ENCODE data around the gene ANO6.
"Not testable (repeated sequence)": the region's sequence is repeated elsewhere in the genome, so short reads cannot be mapped to it uniquely, and the experiment has no call there.

ANO6 gene

GRCh38 chr12:45214071-45214470, 1.8 kb upstream of the ANO6 start:
- DNase-seq, result no peak

- no peak for DNase-seq
These were observed 1.0 kb upstream of the ANO6 start for GRCh38 chr12:45214749-45215418.

GRCh38 chr12:45216230-45216982, 511 bp downstream of the ANO6 start:
- no peak for DNase-seq

- no peak for DNase-seq
These were observed 1.1 kb downstream of the ANO6 start for GRCh38 chr12:45216983-45217485.

- no peak for DNase-seq
These were observed 2.0 kb downstream of the ANO6 start for GRCh38 chr12:45217846-45218245.

- DNase-seq, result no peak
These were observed 3.7 kb downstream of the ANO6 start for GRCh38 chr12:45219621-45220020.

- no peak for DNase-seq
These were observed 4.6 kb downstream of the ANO6 start for GRCh38 chr12:45220363-45220931.

- no peak for DNase-seq
These were observed 5.1 kb downstream of the ANO6 start for GRCh38 chr12:45220969-45221368.

GRCh38 chr12:45223868-45224267, 8.0 kb downstream of the ANO6 start:
- DNase-seq, result no peak

- no peak for DNase-seq
These were observed 8.4 kb downstream of the ANO6 start for GRCh38 chr12:45224311-45224710.

- no peak for DNase-seq
These were observed 10.1 kb downstream of the ANO6 start for GRCh38 chr12:45226021-45226420.

- DNase-seq, result no peak
These were observed 11.6 kb downstream of the ANO6 start for GRCh38 chr12:45227316-45228067.

- no peak for DNase-seq
These were observed 15.7 kb downstream of the ANO6 start for GRCh38 chr12:45231515-45232145.

- DNase-seq, result no peak
These were observed 16.4 kb downstream of the ANO6 start for GRCh38 chr12:45232146-45232755.

- no peak for DNase-seq
These were observed 17.0 kb downstream of the ANO6 start for GRCh38 chr12:45232756-45233372.

GRCh38 chr12:45234139-45234865, 18.4 kb downstream of the ANO6 start:
- DNase-seq, result no peak

GRCh38 chr12:45235087-45236025, 19.5 kb downstream of the ANO6 start:
- no peak for DNase-seq

GRCh38 chr12:45236383-45236782, 20.5 kb downstream of the ANO6 start:
- DNase-seq, result not testable (repeated sequence)

GRCh38 chr12:45242180-45242579, 26.3 kb downstream of the ANO6 start:
- no peak for DNase-seq

- DNase-seq, result no peak
These were observed 28.1 kb downstream of the ANO6 start for GRCh38 chr12:45243963-45244362.
